ENCODE data around the gene PKNOX2.

GRCh38 chr11:125378571-125378970, 214.0 kb downstream of the PKNOX2 start:
- TF ChIP-seq CTCF (IDR thresholded peaks at IDR 0.05 in 2 of 3, conservative IDR thresholded peaks at IDR 0.05 in 1 of 3; ENCODE audit: control insufficient read depth in 2 of 3, extremely low read depth in 1 of 3, insufficient read depth in 1 of 3, low read depth in 3 of 3, low read length in 3 of 3) (no peak), ZBTB11 (CRISPR knock-in tag; IDR thresholded peaks at IDR 0.05) (no peak), GABPA (IDR thresholded peaks at IDR 0.05; ENCODE audit: low read depth) (no peak), POLR2A (IDR thresholded peaks at IDR 0.05; ENCODE audit: low read depth, low read length) (no peak), RAD21 (IDR thresholded peaks at IDR 0.05; ENCODE audit: insufficient read depth, low read depth, low read length) (no peak), TAF1 (IDR thresholded peaks at IDR 0.05; ENCODE audit: borderline replicate concordance, low read depth, low read length) (no peak), MLLT1 (IDR thresholded peaks at IDR 0.05) (no peak), SUZ12 (IDR thresholded peaks at IDR 0.05; ENCODE audit: unreplicated experiment) (no peak), NR2F1 (conservative IDR thresholded peaks at IDR 0.05) (no peak), POLR2AphosphoS5 (IDR thresholded peaks at IDR 0.05; ENCODE audit: low read length) (no peak), TCF3 (IDR thresholded peaks at IDR 0.05; ENCODE audit: borderline replicate concordance, insufficient read depth, low read depth, low read length) (no peak)
- TF ChIP-seq, protein P1, sequence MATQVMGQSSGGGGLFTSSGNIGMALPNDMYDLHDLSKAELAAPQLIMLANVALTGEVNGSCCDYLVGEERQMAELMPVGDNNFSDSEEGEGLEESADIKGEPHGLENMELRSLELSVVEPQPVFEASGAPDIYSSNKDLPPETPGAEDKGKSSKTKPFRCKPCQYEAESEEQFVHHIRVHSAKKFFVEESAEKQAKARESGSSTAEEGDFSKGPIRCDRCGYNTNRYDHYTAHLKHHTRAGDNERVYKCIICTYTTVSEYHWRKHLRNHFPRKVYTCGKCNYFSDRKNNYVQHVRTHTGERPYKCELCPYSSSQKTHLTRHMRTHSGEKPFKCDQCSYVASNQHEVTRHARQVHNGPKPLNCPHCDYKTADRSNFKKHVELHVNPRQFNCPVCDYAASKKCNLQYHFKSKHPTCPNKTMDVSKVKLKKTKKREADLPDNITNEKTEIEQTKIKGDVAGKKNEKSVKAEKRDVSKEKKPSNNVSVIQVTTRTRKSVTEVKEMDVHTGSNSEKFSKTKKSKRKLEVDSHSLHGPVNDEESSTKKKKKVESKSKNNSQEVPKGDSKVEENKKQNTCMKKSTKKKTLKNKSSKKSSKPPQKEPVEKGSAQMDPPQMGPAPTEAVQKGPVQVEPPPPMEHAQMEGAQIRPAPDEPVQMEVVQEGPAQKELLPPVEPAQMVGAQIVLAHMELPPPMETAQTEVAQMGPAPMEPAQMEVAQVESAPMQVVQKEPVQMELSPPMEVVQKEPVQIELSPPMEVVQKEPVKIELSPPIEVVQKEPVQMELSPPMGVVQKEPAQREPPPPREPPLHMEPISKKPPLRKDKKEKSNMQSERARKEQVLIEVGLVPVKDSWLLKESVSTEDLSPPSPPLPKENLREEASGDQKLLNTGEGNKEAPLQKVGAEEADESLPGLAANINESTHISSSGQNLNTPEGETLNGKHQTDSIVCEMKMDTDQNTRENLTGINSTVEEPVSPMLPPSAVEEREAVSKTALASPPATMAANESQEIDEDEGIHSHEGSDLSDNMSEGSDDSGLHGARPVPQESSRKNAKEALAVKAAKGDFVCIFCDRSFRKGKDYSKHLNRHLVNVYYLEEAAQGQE (IDR thresholded peaks at IDR 0.05; ENCODE audit: low read depth, low read length) = no peak

Measured in GM12878 (cell line).